ENCODE data around the gene BHLHA9. TPM values are rescaled to one million over a fixed set of nuclear protein-coding genes. Genes with fewer than 3 reads are reported as not detected.

Gene BHLHA9
- total and polyA plus RNA-seq, 9 donors = not detected

DNA sequence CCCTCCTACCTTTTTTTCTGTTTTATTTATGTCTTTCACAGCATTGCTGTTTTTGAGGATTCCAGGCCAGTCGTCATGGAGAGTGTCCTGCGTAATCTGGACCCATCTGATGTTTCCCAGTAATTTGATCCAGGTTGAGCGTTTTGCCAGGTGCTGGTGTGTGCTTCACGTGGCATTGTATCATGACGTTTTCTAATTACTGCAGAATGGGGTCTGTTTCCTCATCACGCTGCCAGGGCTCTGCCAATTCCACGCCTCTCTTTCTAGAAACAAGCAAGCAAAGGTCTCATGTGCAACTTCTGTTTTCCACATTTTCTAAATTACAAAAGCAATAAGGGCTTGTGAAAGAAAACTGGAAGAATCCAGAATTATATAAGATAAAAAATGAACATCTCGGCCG lies 28.3 kb upstream of the BHLHA9 start:
- DNase-seq = no peak
- no peaks in the 10 kb centered on the region for H3K36me3 ChIP-seq
- H3K4me3 ChIP-seq = no peak overlapping the region
- H3K27me3 ChIP-seq = no peaks in the 10 kb centered on the region
- no peaks in the 10 kb centered on the region for H3K9me3 ChIP-seq
- 14 to 25% (median 19%) methylated on average over 9 of the region's 9 CpGs for WGBS, 3 donors
- intact Hi-C loops (cut with DNase I) = no loop called here
- no peaks in the 10 kb centered on the region for H3K4me1 ChIP-seq (ENCODE audit: insufficient read depth)
- no peak overlapping the region for H3K27ac ChIP-seq
- TF ChIP-seq EP300 (IDR thresholded peaks at IDR 0.05) = no peak
- no peak for TF ChIP-seq POLR2A (IDR thresholded peaks at IDR 0.05)
- TF ChIP-seq, protein P1, sequence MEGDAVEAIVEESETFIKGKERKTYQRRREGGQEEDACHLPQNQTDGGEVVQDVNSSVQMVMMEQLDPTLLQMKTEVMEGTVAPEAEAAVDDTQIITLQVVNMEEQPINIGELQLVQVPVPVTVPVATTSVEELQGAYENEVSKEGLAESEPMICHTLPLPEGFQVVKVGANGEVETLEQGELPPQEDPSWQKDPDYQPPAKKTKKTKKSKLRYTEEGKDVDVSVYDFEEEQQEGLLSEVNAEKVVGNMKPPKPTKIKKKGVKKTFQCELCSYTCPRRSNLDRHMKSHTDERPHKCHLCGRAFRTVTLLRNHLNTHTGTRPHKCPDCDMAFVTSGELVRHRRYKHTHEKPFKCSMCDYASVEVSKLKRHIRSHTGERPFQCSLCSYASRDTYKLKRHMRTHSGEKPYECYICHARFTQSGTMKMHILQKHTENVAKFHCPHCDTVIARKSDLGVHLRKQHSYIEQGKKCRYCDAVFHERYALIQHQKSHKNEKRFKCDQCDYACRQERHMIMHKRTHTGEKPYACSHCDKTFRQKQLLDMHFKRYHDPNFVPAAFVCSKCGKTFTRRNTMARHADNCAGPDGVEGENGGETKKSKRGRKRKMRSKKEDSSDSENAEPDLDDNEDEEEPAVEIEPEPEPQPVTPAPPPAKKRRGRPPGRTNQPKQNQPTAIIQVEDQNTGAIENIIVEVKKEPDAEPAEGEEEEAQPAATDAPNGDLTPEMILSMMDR (IDR thresholded peaks at IDR 0.05) = no peak

DNA sequence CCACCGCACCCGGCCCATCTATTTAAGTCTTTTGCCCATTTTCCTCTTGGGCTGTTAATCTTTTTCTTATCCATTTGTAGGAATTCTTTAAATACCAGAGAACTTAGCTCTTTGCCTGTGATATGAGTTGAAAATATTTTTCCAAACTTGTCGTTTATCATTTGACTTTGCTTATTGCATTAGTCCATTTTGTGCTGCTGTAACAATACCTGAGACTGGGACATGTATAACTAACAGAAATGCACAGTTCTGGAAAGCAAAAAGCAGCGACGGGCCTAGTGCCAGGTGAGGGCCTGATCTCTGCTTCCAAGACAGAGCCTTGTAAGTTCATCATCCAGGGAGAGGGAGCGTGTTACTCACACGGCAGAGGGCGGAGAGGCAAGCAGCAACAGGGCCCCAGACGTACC lies 25.6 kb upstream of the BHLHA9 start:
- TF ChIP-seq POLR2A (IDR thresholded peaks at IDR 0.05) = no peak
- TF ChIP-seq, protein P1 (IDR thresholded peaks at IDR 0.05) = no peak
- no peak for TF ChIP-seq EP300 (IDR thresholded peaks at IDR 0.05)
- H3K27ac ChIP-seq = no peak overlapping the region
- WGBS, 3 donors = 16 to 50% (median 20%) methylated on average over 9 of the region's 9 CpGs

GRCh38 chr17:1251866-1252608 lies 18.2 kb upstream of the BHLHA9 start:
- H3K4me3 ChIP-seq = no peak overlapping the region
- H3K36me3 ChIP-seq = no peaks in the 10 kb centered on the region
- H3K27ac ChIP-seq = no peak overlapping the region
- DNase-seq = no peak
- no peaks in the 10 kb centered on the region for H3K9me3 ChIP-seq
- whole genome bisulfite sequencing, 3 donors = 38 to 42% (median 39%) methylated on average over 16 of the region's 16 CpGs
- intact Hi-C loops (cut with DNase I) = no loop called here
- TF ChIP-seq POLR2A (IDR thresholded peaks at IDR 0.05) = no peak
- TF ChIP-seq, protein P1 (IDR thresholded peaks at IDR 0.05) = no peak
- no peak for TF ChIP-seq EP300 (IDR thresholded peaks at IDR 0.05)
- H3K27me3 ChIP-seq = no peaks in the 10 kb centered on the region
- H3K4me1 ChIP-seq (ENCODE audit: insufficient read depth) = no peaks in the 10 kb centered on the region

More for the DNA sequence above, 25.6 kb upstream of the BHLHA9 start:
- DNase-seq = no peak
- intact Hi-C loops (cut with DNase I) = no loop called here
- Histone ChIP-seq H3K36me3 (no peaks in the 10 kb centered on the region), H3K27me3 (no peaks in the 10 kb centered on the region), H3K9me3 (no peaks in the 10 kb centered on the region), H3K4me3 (no peak overlapping the region), H3K4me1 (ENCODE audit: insufficient read depth) (no peaks in the 10 kb centered on the region)

GRCh38 chr17:1255041-1255440 lies 15.2 kb upstream of the BHLHA9 start:
- no peaks in the 10 kb centered on the region for H3K9me3 ChIP-seq
- WGBS, 3 donors = 53 to 65% (median 60%) methylated on average over 6 of the region's 6 CpGs
- intact Hi-C loops (cut with DNase I) = loop anchor here in 2 of 4 donors (5.0 kb wide), 2 partner anchors 77 to 257 kb away; no protein-coding TSS in a partner anchor
- DNase-seq = no peak
- no peaks in the 10 kb centered on the region for H3K36me3 ChIP-seq
- H3K4me1 ChIP-seq (ENCODE audit: insufficient read depth) = no peaks in the 10 kb centered on the region
- H3K27ac ChIP-seq = no peak overlapping the region
- H3K4me3 ChIP-seq = no peak overlapping the region
- TF ChIP-seq, protein P1 (IDR thresholded peaks at IDR 0.05) = no peak
- no peak for TF ChIP-seq EP300 (IDR thresholded peaks at IDR 0.05)
- TF ChIP-seq POLR2A (IDR thresholded peaks at IDR 0.05) = no peak
- H3K27me3 ChIP-seq = no peaks in the 10 kb centered on the region
